ENCODE results near the gene ADGRL2.

- TF ChIP-seq POLR2A (IDR thresholded peaks at IDR 0.05) (no peak), CTCF (IDR thresholded peaks at IDR 0.05) (no peak)
Measured at GRCh38 chr1:81920245-81920740, 119.6 kb downstream of the ADGRL2 start.
